ENCODE data around the gene DYNLRB1.
"Not testable (repeated sequence)": the region's sequence is repeated elsewhere in the genome, so short reads cannot be mapped to it uniquely, and the experiment has no call there.

DYNLRB1 gene
- total RNA-seq, result 2.8 to 3.7 (median 3.0) reads per million in 3 donors

DNA sequence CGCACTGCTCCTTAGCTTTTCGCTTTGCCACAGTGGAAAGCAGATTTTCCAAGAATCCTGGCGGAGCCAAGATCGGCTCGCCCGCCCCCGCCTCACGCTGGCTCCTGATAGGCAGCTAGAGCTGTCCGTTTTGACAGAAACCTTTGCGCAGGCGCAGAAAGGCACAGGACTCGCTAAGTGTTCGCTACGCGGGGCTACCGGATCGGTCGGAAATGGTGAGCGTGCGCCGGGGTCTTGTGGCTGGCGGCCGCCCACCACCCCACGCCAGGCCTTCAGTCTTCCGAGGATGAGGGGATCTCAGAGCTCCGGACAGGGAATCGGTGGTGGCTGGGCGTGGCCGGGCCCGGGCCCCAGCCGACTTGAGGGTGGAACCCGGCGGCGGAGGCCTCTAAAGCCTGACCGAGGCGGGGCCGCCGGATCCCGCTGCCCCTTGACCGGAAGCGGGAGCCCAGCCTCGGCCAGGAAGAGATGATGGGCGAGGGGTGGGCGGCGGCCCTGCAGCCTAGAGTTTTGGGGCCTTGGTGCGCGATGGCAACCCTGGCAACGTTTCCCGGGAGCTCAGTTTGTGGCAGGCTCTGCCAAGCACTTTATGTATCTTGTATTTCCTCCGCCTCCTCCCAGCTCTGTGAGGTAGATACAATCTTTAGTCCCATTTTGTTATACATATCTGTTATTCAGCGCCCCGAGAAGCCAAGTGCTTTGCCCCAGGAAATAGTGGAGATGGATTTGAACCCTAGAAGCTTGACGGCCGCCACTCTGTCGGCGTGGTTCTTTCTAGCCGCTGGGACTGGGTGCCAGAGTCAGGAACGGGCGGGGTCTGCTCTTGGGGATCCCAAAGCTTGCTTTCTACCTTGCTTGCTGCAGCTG lies at the start of gene DYNLRB1:
Gene DYNLRB1, plus strand, starts transcription at position 176 of the 867 bp plus-strand sequence. Its CDS starts 37 bp downstream, at position 213.
- no peaks in the 10 kb centered on the region for H3K9me3 ChIP-seq (ENCODE audit: control insufficient read depth, low read length)
- no peaks in the 10 kb centered on the region for H3K36me3 ChIP-seq (ENCODE audit: control insufficient read depth, insufficient read depth, low read length)
- DNase-seq, result peak; percentile 85 to 95 (median 87)
- peak within 1 kb of the TSS; percentile 77 for H3K27ac ChIP-seq (ENCODE audit: insufficient read depth, low read length, poor library complexity, severe bottlenecking)
- no peaks in the 10 kb centered on the region for H3K27me3 ChIP-seq (replicated peaks; ENCODE audit: control insufficient read depth, insufficient read depth, low read length, poor library complexity, severe bottlenecking)
- peak within 1 kb of the TSS; percentile 96 for H3K4me3 ChIP-seq (ENCODE audit: insufficient read depth, low read depth, low read length, poor library complexity, severe bottlenecking)
- peaks cover 25% of the 10 kb centered on the region for H3K4me1 ChIP-seq (ENCODE audit: control insufficient read depth, insufficient read depth, low read length, poor library complexity, severe bottlenecking)

DNA sequence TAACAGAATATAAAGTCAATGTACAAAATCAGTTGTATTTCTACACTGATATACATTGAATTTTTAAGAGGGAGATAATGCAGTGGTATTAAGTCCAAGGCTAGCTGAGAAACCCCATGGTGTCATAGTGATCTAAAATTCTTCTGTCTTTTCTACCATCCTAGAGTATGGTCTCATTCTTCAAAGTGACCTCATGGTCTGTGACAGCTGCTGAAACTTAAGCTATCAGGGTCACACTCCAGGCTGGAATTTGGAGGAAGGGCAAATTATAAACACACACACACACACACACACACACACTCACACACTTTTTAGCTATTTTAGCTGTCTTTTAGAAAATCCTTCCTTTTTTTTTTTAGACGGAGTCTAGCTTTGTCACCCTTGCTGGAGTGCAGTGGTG lies 47.3 kb upstream of the DYNLRB1 start:
- DNase-seq, result no peak
- Histone ChIP-seq H3K36me3 (ENCODE audit: control insufficient read depth, insufficient read depth, low read length) (no peaks in the 10 kb centered on the region), H3K4me1 (ENCODE audit: control insufficient read depth, insufficient read depth, low read length, poor library complexity, severe bottlenecking) (no peaks in the 10 kb centered on the region), H3K27ac (ENCODE audit: insufficient read depth, low read length, poor library complexity, severe bottlenecking) (no peak overlapping the region), H3K4me3 (ENCODE audit: insufficient read depth, low read depth, low read length, poor library complexity, severe bottlenecking) (no peak overlapping the region), H3K27me3 (replicated peaks; ENCODE audit: control insufficient read depth, insufficient read depth, low read length, poor library complexity, severe bottlenecking) (no peaks in the 10 kb centered on the region), H3K9me3 (ENCODE audit: control insufficient read depth, low read length) (no peaks in the 10 kb centered on the region)

DNA sequence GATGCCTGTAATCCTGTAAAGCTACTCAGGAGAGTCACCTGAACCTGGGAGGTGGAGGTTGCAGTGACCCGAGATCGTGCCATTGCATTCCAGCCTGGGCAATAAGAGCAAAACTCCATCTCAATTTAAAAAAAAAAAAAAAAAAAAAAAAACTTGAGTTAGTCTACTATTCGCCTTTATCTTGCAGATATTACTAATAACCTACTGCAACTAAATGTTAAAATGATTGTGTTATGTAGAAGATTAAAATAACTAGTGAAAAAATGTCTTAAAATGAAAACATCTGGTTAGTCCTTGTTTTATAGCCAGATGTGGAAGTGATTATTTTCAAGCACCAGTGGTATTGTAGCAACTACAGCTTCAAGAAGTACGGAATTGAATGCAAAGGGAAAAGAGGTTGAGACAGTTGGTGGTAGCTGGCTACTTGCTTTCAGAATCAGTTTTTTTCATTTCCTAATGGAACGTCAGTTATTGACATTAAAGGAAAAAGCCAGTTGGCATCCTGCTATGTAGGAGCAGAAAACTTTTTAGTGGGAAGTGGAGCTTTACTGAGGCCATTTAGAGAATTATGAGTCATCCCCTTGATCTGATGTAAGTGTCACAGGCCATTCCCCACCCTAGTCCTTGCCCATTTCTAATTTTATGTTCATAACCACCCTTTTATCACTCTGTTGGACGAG lies 43.8 kb upstream of the DYNLRB1 start:
- Histone ChIP-seq H3K27ac (ENCODE audit: insufficient read depth, low read length, poor library complexity, severe bottlenecking) (no peak overlapping the region), H3K27me3 (replicated peaks; ENCODE audit: control insufficient read depth, insufficient read depth, low read length, poor library complexity, severe bottlenecking) (no peaks in the 10 kb centered on the region), H3K36me3 (ENCODE audit: control insufficient read depth, insufficient read depth, low read length) (no peaks in the 10 kb centered on the region), H3K9me3 (ENCODE audit: control insufficient read depth, low read length) (no peaks in the 10 kb centered on the region), H3K4me3 (ENCODE audit: insufficient read depth, low read depth, low read length, poor library complexity, severe bottlenecking) (no peak overlapping the region), H3K4me1 (ENCODE audit: control insufficient read depth, insufficient read depth, low read length, poor library complexity, severe bottlenecking) (no peaks in the 10 kb centered on the region)
- DNase-seq, result no peak

GRCh38 chr20:34473262-34473883 lies 42.8 kb upstream of the DYNLRB1 start:
- Histone ChIP-seq H3K4me1 (ENCODE audit: control insufficient read depth, insufficient read depth, low read length, poor library complexity, severe bottlenecking) (no peaks in the 10 kb centered on the region), H3K36me3 (ENCODE audit: control insufficient read depth, insufficient read depth, low read length) (peaks cover 8% of the 10 kb centered on the region), H3K4me3 (ENCODE audit: insufficient read depth, low read depth, low read length, poor library complexity, severe bottlenecking) (no peak overlapping the region), H3K9me3 (ENCODE audit: control insufficient read depth, low read length) (no peaks in the 10 kb centered on the region), H3K27me3 (replicated peaks; ENCODE audit: control insufficient read depth, insufficient read depth, low read length, poor library complexity, severe bottlenecking) (no peaks in the 10 kb centered on the region), H3K27ac (ENCODE audit: insufficient read depth, low read length, poor library complexity, severe bottlenecking) (no peak overlapping the region)
- DNase-seq, result no peak

GRCh38 chr20:34475979-34476736 lies 40.1 kb upstream of the DYNLRB1 start:
- no peak overlapping the region for H3K4me3 ChIP-seq (ENCODE audit: insufficient read depth, low read depth, low read length, poor library complexity, severe bottlenecking)
- no peaks in the 10 kb centered on the region for H3K27me3 ChIP-seq (replicated peaks; ENCODE audit: control insufficient read depth, insufficient read depth, low read length, poor library complexity, severe bottlenecking)
- no peaks in the 10 kb centered on the region for H3K4me1 ChIP-seq (ENCODE audit: control insufficient read depth, insufficient read depth, low read length, poor library complexity, severe bottlenecking)
- H3K9me3 ChIP-seq (ENCODE audit: control insufficient read depth, low read length), result no peaks in the 10 kb centered on the region
- H3K36me3 ChIP-seq (ENCODE audit: control insufficient read depth, insufficient read depth, low read length), result peaks cover 23% of the 10 kb centered on the region
- H3K27ac ChIP-seq (ENCODE audit: insufficient read depth, low read length, poor library complexity, severe bottlenecking), result no peak overlapping the region
- no peak for DNase-seq

DNA sequence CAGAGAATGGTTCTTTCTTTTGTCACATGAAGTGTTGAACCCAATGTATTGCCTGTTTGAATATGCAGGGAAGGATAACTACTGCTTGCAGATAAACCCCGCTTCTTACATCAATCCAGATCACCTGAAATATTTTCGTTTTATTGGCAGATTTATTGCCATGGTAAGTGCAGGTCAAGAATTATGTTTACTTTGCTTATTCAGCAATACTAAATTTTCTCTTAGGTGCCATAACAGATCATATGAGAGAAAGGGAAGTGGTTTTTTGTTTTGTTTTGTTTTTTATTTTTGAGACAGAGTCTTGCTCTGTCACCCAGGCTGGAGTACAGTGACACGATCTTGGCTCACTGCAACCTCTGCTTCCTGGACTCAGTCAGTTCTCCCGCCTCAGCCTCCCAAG lies 36.6 kb upstream of the DYNLRB1 start:
- no peak overlapping the region for H3K4me3 ChIP-seq (ENCODE audit: insufficient read depth, low read depth, low read length, poor library complexity, severe bottlenecking)
- no peaks in the 10 kb centered on the region for H3K9me3 ChIP-seq (ENCODE audit: control insufficient read depth, low read length)
- H3K27ac ChIP-seq (ENCODE audit: insufficient read depth, low read length, poor library complexity, severe bottlenecking), result no peak overlapping the region
- peaks cover 42% of the 10 kb centered on the region for H3K36me3 ChIP-seq (ENCODE audit: control insufficient read depth, insufficient read depth, low read length)
- no peaks in the 10 kb centered on the region for H3K4me1 ChIP-seq (ENCODE audit: control insufficient read depth, insufficient read depth, low read length, poor library complexity, severe bottlenecking)
- no peaks in the 10 kb centered on the region for H3K27me3 ChIP-seq (replicated peaks; ENCODE audit: control insufficient read depth, insufficient read depth, low read length, poor library complexity, severe bottlenecking)
- DNase-seq, result no peak

DNA sequence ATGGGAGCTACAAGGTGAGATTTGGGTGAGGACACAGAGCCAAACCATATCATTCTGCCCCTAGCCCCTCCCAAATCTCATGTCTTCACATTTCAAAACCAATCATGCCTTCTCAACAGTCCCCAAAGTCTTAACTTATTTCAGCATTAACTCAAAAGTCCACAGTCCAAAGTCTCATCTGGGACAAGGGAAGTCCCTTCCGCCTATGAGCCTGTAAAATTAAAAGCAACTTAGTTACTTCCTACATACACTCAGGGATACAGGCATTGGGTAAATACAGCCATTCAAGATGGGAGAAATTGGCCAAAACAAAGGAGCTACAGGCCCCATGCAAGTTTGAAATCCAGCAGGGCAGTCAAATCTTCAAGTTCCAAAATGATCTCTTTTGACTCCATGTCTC lies 34.1 kb upstream of the DYNLRB1 start:
- H3K36me3 ChIP-seq (ENCODE audit: control insufficient read depth, insufficient read depth, low read length), result peaks cover 42% of the 10 kb centered on the region
- not testable (repeated sequence) for DNase-seq; H3K9me3 ChIP-seq (ENCODE audit: control insufficient read depth, low read length)

GRCh38 chr20:34483585-34484220 lies 32.5 kb upstream of the DYNLRB1 start:
- H3K9me3 ChIP-seq (ENCODE audit: control insufficient read depth, low read length); H3K4me1 ChIP-seq (ENCODE audit: control insufficient read depth, insufficient read depth, low read length, poor library complexity, severe bottlenecking); H3K27ac ChIP-seq (ENCODE audit: insufficient read depth, low read length, poor library complexity, severe bottlenecking); DNase-seq; H3K27me3 ChIP-seq (replicated peaks; ENCODE audit: control insufficient read depth, insufficient read depth, low read length, poor library complexity, severe bottlenecking); H3K4me3 ChIP-seq (ENCODE audit: insufficient read depth, low read depth, low read length, poor library complexity, severe bottlenecking): not testable (repeated sequence)
- peaks cover 34% of the 10 kb centered on the region for H3K36me3 ChIP-seq (ENCODE audit: control insufficient read depth, insufficient read depth, low read length)

More for the DNA sequence above, 34.1 kb upstream of the DYNLRB1 start:
- H3K4me1 ChIP-seq (ENCODE audit: control insufficient read depth, insufficient read depth, low read length, poor library complexity, severe bottlenecking); H3K27me3 ChIP-seq (replicated peaks; ENCODE audit: control insufficient read depth, insufficient read depth, low read length, poor library complexity, severe bottlenecking); H3K27ac ChIP-seq (ENCODE audit: insufficient read depth, low read length, poor library complexity, severe bottlenecking); H3K4me3 ChIP-seq (ENCODE audit: insufficient read depth, low read depth, low read length, poor library complexity, severe bottlenecking): not testable (repeated sequence)

DNA sequence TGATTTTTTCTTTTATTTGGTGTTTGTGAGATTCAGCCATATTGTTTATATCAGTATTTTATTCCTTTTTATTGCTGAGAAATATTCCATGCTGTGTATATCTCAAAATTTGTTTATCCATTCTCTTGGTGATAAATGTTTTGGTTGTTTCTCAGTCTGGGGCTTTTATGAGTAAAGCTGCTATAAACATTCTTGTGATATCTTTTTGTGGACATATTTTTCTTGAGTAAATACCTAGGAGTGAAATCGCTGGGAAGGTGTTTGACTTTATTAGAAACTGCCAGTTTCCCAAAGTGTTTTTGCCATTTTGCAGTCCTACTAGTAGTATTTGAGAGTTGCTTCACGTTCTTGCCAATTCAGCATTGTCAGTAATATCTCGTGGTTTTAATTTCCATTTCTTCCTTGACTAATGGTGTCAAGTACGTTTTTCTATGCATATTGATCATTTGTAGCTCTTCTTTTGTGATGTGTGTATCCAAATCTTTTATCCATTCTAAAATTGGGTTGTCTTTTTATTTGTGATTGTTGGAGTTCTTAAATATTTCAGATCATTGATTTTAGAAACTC lies 31.1 kb upstream of the DYNLRB1 start:
- H3K36me3 ChIP-seq (ENCODE audit: control insufficient read depth, insufficient read depth, low read length), result peaks cover 31% of the 10 kb centered on the region
- H3K4me3 ChIP-seq (ENCODE audit: insufficient read depth, low read depth, low read length, poor library complexity, severe bottlenecking), result no peak overlapping the region
- no peaks in the 10 kb centered on the region for H3K4me1 ChIP-seq (ENCODE audit: control insufficient read depth, insufficient read depth, low read length, poor library complexity, severe bottlenecking)
- no peak overlapping the region for H3K27ac ChIP-seq (ENCODE audit: insufficient read depth, low read length, poor library complexity, severe bottlenecking)
- H3K27me3 ChIP-seq (replicated peaks; ENCODE audit: control insufficient read depth, insufficient read depth, low read length, poor library complexity, severe bottlenecking), result no peaks in the 10 kb centered on the region
- H3K9me3 ChIP-seq (ENCODE audit: control insufficient read depth, low read length), result no peaks in the 10 kb centered on the region
- no peak for DNase-seq

All from effector memory CD4-positive, alpha-beta T cell (primary cell).